GM18520 (cell line): ENCODE measurements around the gene PRKCE.

ENCODE experiments used
- ATAC-seq: cut with Tn5 transposase; IDR thresholded peaks from one replicate; pipeline ENCODE4 v1.9.1; 2021; ENCODE audit not compliant: unreplicated experiment

Gene PRKCE

GRCh38 chr2:45664635-45665261 lies 13.3 kb downstream of the PRKCE start:
- ATAC-seq = no peak

- no peak for ATAC-seq
These were observed 17.0 kb downstream of the PRKCE start for GRCh38 chr2:45668509-45668908.

- no peak for ATAC-seq
These were observed 17.6 kb downstream of the PRKCE start for GRCh38 chr2:45669032-45669486.

- ATAC-seq = no peak
These were observed 19.2 kb downstream of the PRKCE start for GRCh38 chr2:45670646-45671045.

- ATAC-seq = no peak
These were observed 20.7 kb downstream of the PRKCE start for GRCh38 chr2:45672138-45672537.

GRCh38 chr2:45674035-45674816 lies 22.8 kb downstream of the PRKCE start:
- no peak for ATAC-seq

GRCh38 chr2:45675263-45675812 lies 23.9 kb downstream of the PRKCE start:
- ATAC-seq = no peak

- ATAC-seq = no peak
These were observed 24.6 kb downstream of the PRKCE start for GRCh38 chr2:45676088-45676487.

- no peak for ATAC-seq
These were observed 27.4 kb downstream of the PRKCE start for GRCh38 chr2:45678791-45679348.

GRCh38 chr2:45680351-45680967 lies 29.0 kb downstream of the PRKCE start:
- no peak for ATAC-seq

GRCh38 chr2:45681675-45682074 lies 30.2 kb downstream of the PRKCE start:
- ATAC-seq = peak; percentile 82

GRCh38 chr2:45683292-45683691 lies 31.8 kb downstream of the PRKCE start:
- no peak for ATAC-seq

- no peak for ATAC-seq
These were observed 33.3 kb downstream of the PRKCE start for GRCh38 chr2:45684756-45685155.

- ATAC-seq = no peak
These were observed 33.8 kb downstream of the PRKCE start for GRCh38 chr2:45685260-45685659.

GRCh38 chr2:45687964-45688363 lies 36.5 kb downstream of the PRKCE start:
- no peak for ATAC-seq

- ATAC-seq = no peak
These were observed 37.2 kb downstream of the PRKCE start for GRCh38 chr2:45688479-45689298.

GRCh38 chr2:45690231-45690630 lies 38.8 kb downstream of the PRKCE start:
- ATAC-seq = no peak

- ATAC-seq = no peak
These were observed 39.9 kb downstream of the PRKCE start for GRCh38 chr2:45691171-45691999.

- ATAC-seq = no peak
These were observed 41.1 kb downstream of the PRKCE start for GRCh38 chr2:45692566-45692965.
